Ovary (tissue), 3 donors: Measurements from ENCODE around the gene AQP5.
A peak's percentile ranks its signal among the peaks of the same experiment; 100 is the strongest.

ENCODE experiments used
- POLR2A ChIP-seq: fragments of 450-650 bp; IDR thresholded peaks from one replicate; pipeline ENCODE4 v1.6.1; 2017; ENCODE audit warnings: antibody characterized with exemption, mild to moderate bottlenecking, moderate library complexity
- TF ChIP-seq, protein P1 (sequence below), 3 donors: fragments of 450-650 bp in 2 of 3; fragments of 200-600 bp in 1 of 3; IDR thresholded peaks; one replicate each; pipeline versions ENCODE4 v1.5.1 to v1.8.0; 2016 to 2022; ENCODE audit warnings: antibody characterized with exemption in 3 of 3, mild to moderate bottlenecking in 1 of 3
- donor health status: DM: no; HTN: no; CAD: no.

DNA sequence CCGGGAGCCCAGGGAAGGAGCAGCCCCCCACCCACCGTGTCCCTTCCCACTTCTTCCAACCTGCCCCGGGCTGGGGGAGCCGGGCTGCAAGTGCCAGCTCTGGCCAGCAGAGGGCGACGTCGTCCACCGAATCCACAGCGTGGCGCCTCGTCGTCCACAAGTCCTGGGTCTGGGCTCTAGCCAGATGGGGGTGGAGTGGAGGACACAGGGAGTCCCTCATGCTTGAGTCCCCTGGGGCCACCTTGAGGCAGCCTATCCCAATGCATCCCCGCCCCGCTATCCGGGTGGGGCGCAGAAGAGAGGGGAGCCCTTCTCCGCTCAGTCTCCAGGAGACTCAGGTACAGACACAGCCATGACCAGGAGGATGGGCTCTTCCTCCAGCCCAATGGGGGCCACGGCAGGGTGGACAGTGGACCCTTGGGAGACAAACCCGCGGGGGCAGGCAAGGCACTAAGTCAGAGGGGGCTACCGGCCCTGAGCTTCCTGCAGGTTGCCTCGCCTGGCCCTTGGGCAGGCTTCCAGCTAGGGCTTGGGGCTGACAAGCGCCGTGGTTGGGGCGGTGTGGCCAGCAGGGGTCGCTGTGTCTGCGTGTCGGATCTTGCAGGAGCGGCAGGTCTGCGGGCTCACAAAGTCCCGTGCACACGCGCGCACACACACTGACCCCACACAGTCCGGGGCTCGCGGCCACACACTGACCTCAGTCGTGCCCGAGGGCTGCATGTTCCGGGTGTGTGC lies 5.5 kb downstream of the AQP5 start:
- TF ChIP-seq, protein P1, sequence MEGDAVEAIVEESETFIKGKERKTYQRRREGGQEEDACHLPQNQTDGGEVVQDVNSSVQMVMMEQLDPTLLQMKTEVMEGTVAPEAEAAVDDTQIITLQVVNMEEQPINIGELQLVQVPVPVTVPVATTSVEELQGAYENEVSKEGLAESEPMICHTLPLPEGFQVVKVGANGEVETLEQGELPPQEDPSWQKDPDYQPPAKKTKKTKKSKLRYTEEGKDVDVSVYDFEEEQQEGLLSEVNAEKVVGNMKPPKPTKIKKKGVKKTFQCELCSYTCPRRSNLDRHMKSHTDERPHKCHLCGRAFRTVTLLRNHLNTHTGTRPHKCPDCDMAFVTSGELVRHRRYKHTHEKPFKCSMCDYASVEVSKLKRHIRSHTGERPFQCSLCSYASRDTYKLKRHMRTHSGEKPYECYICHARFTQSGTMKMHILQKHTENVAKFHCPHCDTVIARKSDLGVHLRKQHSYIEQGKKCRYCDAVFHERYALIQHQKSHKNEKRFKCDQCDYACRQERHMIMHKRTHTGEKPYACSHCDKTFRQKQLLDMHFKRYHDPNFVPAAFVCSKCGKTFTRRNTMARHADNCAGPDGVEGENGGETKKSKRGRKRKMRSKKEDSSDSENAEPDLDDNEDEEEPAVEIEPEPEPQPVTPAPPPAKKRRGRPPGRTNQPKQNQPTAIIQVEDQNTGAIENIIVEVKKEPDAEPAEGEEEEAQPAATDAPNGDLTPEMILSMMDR (IDR thresholded peaks at IDR 0.05), result peak; percentile 68 to 88 (median 84)
- TF ChIP-seq POLR2A, result no peak
